OCI-LY1 (cell line): ENCODE data around the gene RBBP8.

Experiments
- EZH2 ChIP-seq: fragments of 200-600 bp; sonication (generic), shearing (Covaris generic); IDR thresholded peaks from 2 replicates; pipeline ENCODE4 v1.8.0; 2017; ENCODE audit warnings: borderline replicate concordance, mixed run types, mild to moderate bottlenecking, antibody characterized with exemption, low read length, moderate library complexity, mixed read lengths
- TF ChIP-seq, protein P1 (sequence below): fragments of 200-600 bp; sonication (generic), shearing (Covaris generic); IDR thresholded peaks from 2 replicates; pipeline ENCODE4 v1.5.1; 2017; ENCODE audit warnings: mild to moderate bottlenecking, antibody characterized with exemption, low read length, moderate library complexity, mixed read lengths

- TF ChIP-seq, protein P1, sequence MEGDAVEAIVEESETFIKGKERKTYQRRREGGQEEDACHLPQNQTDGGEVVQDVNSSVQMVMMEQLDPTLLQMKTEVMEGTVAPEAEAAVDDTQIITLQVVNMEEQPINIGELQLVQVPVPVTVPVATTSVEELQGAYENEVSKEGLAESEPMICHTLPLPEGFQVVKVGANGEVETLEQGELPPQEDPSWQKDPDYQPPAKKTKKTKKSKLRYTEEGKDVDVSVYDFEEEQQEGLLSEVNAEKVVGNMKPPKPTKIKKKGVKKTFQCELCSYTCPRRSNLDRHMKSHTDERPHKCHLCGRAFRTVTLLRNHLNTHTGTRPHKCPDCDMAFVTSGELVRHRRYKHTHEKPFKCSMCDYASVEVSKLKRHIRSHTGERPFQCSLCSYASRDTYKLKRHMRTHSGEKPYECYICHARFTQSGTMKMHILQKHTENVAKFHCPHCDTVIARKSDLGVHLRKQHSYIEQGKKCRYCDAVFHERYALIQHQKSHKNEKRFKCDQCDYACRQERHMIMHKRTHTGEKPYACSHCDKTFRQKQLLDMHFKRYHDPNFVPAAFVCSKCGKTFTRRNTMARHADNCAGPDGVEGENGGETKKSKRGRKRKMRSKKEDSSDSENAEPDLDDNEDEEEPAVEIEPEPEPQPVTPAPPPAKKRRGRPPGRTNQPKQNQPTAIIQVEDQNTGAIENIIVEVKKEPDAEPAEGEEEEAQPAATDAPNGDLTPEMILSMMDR = no peak
- TF ChIP-seq EZH2 = no peak
These were observed 20.3 kb upstream of the RBBP8 start for GRCh38 chr18:22912835-22913234.
